Ramos (cell line): ENCODE data around the gene LOC128125822.
"Not testable (repeated sequence)": the region's sequence is repeated elsewhere in the genome, so short reads cannot be mapped to it uniquely, and the experiment has no call there.

Experiments
- in situ Hi-C: fragments of 300-500 bp; cut with MboI; formaldehyde crosslinking; loops from one replicate; pipeline ENCODE4 v1.14.3; 2022; ENCODE audit warnings: low sequenced_read_pairs; ENCODE audit not compliant: unreplicated experiment

LOC128125822 gene

DNA sequence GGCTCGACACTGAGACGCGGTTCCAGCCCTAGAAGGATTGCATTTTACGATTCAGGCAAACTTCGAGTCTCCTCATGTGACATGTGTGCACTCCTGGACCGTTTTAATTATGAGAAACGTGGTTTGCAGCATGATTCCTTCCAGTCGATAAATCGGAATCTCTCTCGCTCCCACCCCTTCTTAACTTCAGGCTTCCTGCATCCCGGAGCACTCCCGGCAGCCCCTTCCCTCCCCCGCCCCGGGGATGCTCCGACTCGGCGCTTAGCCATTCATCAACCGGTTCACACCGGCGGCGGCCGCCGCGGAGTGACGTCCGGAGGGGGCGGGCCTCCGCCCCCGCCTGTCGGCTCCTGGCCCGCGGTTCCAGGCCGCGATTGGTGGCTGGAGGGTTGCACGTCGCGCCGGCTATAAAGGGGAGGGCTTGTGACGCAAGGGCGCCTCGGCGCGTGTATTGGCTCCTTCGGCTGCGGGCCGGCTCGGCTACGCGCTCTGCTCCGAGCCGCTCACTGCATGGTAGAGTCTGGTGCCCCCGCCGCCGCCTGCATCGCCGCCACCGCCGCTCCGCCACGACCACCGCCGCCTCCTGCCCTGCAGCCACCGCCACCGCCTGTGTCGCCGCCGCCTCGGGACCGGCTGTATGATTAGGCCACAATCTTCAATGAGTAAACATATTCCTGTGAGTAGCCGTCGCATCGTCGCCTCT, at the start of gene LOC128125822, which contains the start of gene PTP4A1:
Gene LOC128125822, plus strand, starts transcription at position 437 of the 703 bp plus-strand sequence.
Gene PTP4A1, plus strand, starts transcription at position 437 of the 703 bp plus-strand sequence. CDS start 4,401 bp downstream, outside the sequence.
- in situ Hi-C loops = no loop called here

DNA sequence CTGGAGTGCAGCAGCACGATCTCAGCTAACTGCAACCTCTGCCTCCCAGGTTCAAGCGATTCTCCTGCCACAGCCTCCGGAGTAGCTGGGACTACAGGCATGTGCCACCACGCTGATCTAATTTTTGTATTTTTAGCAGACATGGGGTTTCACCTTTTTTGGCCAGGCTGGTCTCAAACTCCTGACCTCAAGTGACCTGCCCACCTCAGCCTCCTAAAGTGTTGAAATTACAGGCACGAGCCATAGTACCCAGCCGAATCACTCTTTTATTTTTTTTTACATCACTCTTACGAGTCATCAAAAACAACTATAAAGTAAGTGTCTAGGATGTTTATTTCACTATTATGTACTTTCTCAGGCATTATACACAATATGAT, 49.4 kb upstream of the LOC128125822 start:
- in situ Hi-C loops = not testable (repeated sequence)

- in situ Hi-C loops = no loop called here
Measured at GRCh38 chr6:63523630-63524029, 48.6 kb upstream of the LOC128125822 start.

- in situ Hi-C loops = no loop called here
Measured at GRCh38 chr6:63525186-63525878, 46.9 kb upstream of the LOC128125822 start.

DNA sequence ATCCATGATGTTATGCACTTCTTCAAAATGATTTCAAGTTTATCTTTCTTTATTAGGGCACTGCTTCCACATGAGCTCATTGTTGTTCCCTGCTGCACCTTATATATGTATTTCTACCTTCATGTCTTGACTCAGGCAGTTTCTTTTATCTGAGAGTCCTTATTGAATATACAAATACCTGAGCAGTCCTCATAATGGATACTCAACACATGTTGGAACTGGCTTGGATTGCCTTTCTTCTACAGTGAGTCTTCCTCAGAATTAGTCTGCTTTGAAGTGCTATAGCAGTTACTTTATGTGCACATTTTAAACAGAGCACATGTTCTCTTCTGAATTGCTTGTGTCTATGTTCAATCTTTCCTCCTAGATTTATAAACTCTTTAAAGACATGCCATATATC, 45.3 kb upstream of the LOC128125822 start:
- in situ Hi-C loops = no loop called here

DNA sequence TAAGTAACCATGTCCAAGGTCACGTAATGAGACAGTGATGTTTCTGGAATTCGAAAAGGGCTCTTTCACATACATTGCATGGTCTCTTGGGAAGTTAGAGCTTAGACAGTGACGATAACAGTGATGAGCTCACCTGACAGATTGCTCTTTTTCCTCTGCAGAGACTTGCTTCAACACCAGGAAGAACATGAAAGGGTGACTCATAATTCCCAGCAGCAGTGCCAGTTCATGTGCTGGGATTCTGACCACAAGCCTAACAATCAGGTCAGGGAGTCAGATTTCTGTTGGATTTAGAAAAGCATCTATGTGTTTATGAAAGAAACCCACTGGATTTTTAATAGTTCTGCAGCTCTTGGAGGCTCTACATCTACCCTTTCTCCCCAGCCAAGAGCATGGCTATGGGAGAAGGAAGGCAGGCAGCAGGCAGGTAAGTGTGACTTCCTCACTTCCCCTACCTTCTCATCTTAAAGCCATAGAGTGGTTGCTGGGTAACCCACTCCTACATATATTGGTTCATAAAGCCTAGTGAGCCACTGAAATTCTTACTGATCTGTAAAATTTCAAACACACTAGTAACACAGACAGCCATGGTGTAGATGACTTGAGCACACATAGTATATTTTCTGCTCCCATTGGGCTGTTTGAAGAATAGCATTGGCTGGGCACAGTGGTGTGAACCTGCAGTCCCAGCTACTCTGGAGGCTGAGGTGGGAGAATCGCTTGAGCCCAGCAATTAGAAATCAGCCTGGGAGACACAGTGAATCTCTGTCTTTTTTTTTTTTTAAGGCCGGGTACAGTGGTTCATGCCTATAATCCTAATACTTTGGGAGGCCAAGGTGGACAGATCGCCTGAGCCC, 44.4 kb upstream of the LOC128125822 start:
- in situ Hi-C loops = no loop called here

DNA sequence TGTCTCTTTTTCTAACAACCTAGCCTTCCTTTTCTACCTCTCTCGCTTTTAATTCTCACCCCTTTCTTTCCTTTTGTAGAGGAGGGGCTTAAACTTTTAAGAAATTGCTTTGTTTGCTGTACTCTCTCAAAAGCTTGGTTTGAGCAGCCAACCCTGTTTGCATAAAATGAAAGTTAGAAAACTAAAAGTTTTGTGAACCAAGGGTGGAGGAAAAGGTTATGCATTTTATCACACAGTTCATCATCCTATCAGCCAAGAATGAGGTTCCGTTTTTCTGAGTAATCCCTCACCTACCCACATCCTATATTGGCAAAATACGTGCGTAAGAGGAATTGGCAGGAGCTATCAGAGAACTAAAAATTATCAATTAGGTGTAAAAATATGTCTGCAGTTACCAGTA, 42.8 kb upstream of the LOC128125822 start:
- in situ Hi-C loops = no loop called here

- in situ Hi-C loops = no loop called here
Measured at GRCh38 chr6:63530182-63530581, 42.1 kb upstream of the LOC128125822 start.

DNA sequence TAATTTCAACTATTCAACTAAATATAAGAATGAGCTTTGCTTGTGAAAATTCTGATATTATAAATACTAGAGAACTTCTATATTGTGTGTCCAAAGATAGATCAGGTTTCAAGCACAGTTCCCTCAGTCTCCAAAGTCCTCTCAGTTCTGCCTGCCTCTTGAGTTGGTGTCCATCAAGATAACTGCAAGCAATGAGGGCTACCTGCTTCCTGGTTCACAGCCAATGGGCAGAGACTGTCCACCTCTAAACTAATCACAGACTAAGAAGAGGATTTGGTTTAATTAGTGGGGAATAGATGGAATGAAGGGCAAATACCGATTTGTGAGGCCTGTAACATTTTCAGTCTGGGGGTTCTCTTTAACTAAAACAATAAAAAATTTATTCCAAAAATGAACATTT, 41.3 kb upstream of the LOC128125822 start:
- in situ Hi-C loops = no loop called here

DNA sequence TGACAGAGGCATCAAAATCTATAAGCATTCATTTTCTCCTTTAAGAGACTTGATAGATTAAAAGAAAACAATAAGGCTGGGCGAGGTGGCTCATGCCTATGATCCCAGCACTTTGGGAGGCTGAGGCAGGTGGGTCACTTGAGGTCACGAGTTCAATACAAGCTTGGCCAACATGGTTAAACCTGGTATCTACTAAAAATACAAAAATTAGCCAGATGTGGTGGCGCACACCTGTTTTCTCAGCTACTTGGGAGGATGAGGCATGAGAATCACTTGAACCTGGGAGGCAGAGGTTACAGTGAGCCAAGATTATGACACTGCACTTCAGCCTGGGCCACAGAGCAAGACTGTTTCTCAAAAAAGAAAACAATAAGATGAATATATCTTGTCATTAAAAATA, 39.3 kb upstream of the LOC128125822 start:
- in situ Hi-C loops = no loop called here

DNA sequence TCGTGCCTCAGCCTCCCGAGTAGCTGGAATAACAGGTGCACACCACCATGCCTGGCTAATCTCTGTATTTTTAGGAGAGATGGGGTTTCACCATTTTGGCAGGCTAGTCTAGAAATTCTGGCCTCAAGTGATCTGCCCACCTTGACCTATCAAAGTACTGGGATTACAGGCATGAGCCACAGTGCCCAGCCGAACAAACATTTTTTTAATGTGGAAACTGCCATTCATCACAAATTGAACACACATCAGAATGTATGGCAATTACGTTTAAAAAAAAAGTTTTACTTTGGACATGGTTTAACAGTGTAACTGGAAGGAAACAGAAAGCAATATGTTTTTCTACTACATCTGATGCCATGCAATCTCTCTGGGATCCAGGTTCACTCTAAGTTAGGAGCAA, 38.3 kb upstream of the LOC128125822 start:
- in situ Hi-C loops = no loop called here

DNA sequence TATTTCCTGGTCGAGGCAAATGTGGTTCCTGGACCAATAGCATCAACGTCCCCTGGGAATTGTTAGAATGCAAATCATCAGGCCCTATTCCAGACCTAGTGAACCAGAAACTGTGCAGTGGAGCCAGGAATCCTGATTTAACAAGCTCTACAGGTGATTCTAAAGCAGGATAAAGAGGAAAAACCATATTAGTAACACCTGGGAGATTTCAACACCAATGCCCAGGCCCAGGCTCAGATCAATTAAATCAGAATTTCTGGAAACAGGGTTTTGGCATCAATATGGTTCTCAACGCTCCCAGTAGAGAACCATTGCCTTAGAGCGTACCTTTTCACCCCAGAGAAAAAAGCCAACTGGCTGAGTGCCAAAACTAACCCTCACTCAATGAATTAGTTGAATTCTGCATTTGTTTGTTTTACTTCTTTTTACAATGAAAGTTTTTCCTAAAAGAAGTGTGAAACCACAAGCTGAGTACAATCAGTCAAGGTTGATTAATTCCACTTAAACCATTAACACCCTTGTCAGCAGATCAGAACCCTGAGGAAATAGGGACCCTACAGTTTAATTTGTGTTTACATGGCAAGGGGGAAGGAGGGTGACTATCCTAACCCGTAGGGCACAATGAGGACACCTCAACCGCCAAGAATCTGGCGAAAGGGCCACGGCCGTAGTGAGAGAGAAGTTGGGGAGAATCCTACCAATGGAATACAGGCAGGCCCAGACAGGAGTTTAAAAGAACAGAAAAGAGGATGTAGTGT, 34.9 kb upstream of the LOC128125822 start:
- in situ Hi-C loops = no loop called here

GRCh38 chr6:63537959-63538300, 34.4 kb upstream of the LOC128125822 start:
- in situ Hi-C loops = no loop called here

GRCh38 chr6:63538550-63538949, 33.7 kb upstream of the LOC128125822 start:
- in situ Hi-C loops = no loop called here

DNA sequence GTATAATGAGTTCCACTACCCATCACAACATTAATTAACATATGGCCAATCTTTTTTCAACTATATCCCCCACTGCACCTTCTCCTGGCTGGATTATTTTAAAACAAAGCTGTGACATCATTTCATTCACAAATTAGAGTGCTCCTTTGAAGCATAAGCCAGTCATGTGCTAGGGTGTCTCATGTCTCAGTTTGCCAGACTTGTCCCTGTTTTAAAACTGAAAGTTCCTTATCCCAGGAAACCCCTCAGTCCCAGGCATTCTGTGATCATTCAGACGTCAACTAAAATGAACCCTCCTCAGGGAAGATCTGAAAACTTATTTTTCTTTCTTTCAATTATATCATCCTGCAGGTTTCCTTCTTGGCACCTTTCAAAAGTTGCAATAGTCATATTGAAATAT, 29.3 kb upstream of the LOC128125822 start:
- in situ Hi-C loops = no loop called here

- in situ Hi-C loops = no loop called here
Measured at GRCh38 chr6:63543982-63544381, 28.3 kb upstream of the LOC128125822 start.

GRCh38 chr6:63546236-63546635, 26.0 kb upstream of the LOC128125822 start:
- in situ Hi-C loops = no loop called here

- in situ Hi-C loops = no loop called here
Measured at GRCh38 chr6:63546697-63547096, 25.6 kb upstream of the LOC128125822 start.

GRCh38 chr6:63549076-63549475, 23.2 kb upstream of the LOC128125822 start:
- in situ Hi-C loops = no loop called here

GRCh38 chr6:63553208-63553607, 19.1 kb upstream of the LOC128125822 start:
- in situ Hi-C loops = no loop called here
